Erythroblast (primary cell): ENCODE data around the gene TMEM185A.

Experiments used
- GATA1 ChIP-seq: IDR thresholded peaks from 2 replicates; pipeline ENCODE4 v1.6.1; 2011; ENCODE audit warnings: low read depth, mild to moderate bottlenecking, control low read depth, low read length, moderate library complexity
- POLR2A ChIP-seq: IDR thresholded peaks from 2 replicates; pipeline ENCODE4 v1.6.1; 2011; ENCODE audit warnings: mild to moderate bottlenecking, low read length

DNA sequence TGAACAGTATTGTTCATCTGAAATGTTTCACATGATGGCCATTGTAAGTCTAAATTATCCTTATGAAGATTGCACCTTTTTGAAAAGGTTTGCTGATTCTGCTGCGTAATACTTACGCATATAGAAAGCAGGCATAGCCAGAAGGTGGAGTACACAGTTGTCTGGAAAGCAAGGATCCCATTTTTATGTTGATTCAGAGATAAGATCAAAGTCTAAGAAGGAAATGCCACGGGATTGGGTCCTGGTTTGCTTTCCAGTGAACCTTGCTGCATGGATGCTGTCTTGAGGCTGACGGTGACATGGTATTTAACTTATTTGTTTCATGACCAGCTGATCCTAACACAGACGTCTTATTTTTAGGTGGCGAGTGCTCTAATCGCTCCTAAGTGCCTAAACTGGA, 59.8 kb downstream of the TMEM185A start:
- TF ChIP-seq POLR2A (no peak), GATA1 (no peak)
